Measurements from ENCODE around the gene KRTAP5-6.

DNA sequence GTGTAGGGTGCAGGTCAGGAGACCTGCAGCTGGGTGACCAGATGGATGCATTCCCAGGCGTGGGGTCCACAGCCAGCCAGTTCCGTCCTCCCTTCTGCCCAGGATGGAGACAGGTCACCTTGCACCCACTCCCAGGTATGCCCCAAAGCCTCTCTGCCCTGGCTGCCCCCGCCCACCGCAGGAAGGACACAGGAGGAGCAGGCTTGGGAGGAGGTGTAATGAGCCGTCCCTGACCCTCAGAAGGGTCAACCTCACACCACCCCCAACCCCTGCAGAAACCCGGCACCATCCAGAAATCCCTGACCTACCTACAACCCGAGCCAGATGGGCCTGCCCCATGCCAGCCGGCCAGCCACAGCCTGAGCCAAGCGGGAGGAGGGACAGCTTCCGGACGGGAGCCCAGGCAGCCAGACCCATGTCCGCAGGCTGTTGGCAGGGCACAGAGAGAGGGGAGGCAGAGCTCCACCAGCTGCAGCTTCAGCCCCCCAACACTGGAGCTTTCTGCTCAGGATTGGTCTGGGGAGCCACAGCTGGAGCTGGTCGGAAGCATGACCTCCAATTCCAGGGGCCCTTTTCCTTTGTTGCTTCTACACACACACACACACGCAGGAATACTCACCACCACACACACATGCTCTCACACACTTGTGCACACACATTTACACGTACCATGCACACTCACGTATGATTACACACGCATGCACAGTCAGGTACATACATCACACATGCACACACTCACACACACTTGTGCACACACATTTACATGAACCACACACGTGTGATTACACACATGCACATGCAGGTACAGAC is 48.1 kb downstream of the KRTAP5-6 start:
- TF ChIP-seq CTCF (conservative IDR thresholded peaks at IDR 0.05 in 1 of 2, IDR thresholded peaks at IDR 0.05 in 1 of 2; ENCODE audit: extremely low read depth in 1 of 2, insufficient read depth in 1 of 2, low read depth in 1 of 2, low read length in 2 of 2) (no peak), EZH2 (IDR thresholded peaks at IDR 0.05; ENCODE audit: borderline replicate concordance, low read length) (no peak)
